OCI-LY1 (cell line): ENCODE measurements around the gene CLEC1A.

Experiments
- H2AFZ ChIP-seq: fragments of 200-600 bp; sonication (generic), shearing (Covaris generic); 2 replicates; pipeline ENCODE4 v1.6.0; 2014; ENCODE audit warnings: antibody characterized with exemption, mild to moderate bottlenecking, low read length
- H3F3A ChIP-seq: fragments of 200-600 bp; sonication (generic), shearing (Covaris generic); 2 replicates; pipeline ENCODE4 v1.6.0; 2014; ENCODE audit warnings: mild to moderate bottlenecking, antibody characterized with exemption, low read length, moderate library complexity; ENCODE audit not compliant: insufficient read depth
- H3K27ac ChIP-seq: fragments of 200-600 bp; sonication (generic); 2 replicates; pipeline ENCODE4 v1.5.1; 2014; ENCODE audit warnings: low read length, mixed run types, mild to moderate bottlenecking, low read depth; ENCODE audit not compliant: poor library complexity, severe bottlenecking
- H3K27me3 ChIP-seq: fragments of 200-600 bp; sonication (generic); 2 replicates; pipeline ENCODE4 v1.6.0; 2014; ENCODE audit warnings: antibody characterized with exemption, mild to moderate bottlenecking, low read length, moderate library complexity; ENCODE audit not compliant: insufficient read depth
- H3K36me3 ChIP-seq: fragments of 200-600 bp; sonication (generic); 2 replicates; pipeline ENCODE4 v1.6.1; 2014; ENCODE audit warnings: mild to moderate bottlenecking, antibody characterized with exemption, low read length, moderate library complexity, mixed read lengths; ENCODE audit not compliant: insufficient read depth
- H3K4me1 ChIP-seq: fragments of 200-600 bp; sonication (generic); 2 replicates; pipeline ENCODE4 v1.5.1; 2014; ENCODE audit warnings: mild to moderate bottlenecking, low read length, moderate library complexity; ENCODE audit not compliant: insufficient read depth, severe bottlenecking
- H3K4me2 ChIP-seq: fragments of 200-600 bp; sonication (generic), shearing (Covaris generic); 2 replicates; pipeline ENCODE4 v1.6.1; 2014; ENCODE audit warnings: low read length
- H3K4me3 ChIP-seq: fragments of 200-600 bp; sonication (generic); 2 replicates; pipeline ENCODE4 v1.5.1; 2014; ENCODE audit warnings: low read length, low read depth, mild to moderate bottlenecking, mixed read lengths; ENCODE audit not compliant: poor library complexity, severe bottlenecking
- H3K79me2 ChIP-seq: fragments of 200-600 bp; shearing (Covaris generic); 2 replicates; pipeline ENCODE4 v1.6.1; 2016; ENCODE audit warnings: mixed run types, low read length, mixed read lengths; ENCODE audit not compliant: insufficient read depth
- H3K9ac ChIP-seq: fragments of 200-600 bp; sonication (generic), shearing (Covaris generic); 2 replicates; pipeline ENCODE4 v1.6.1; 2014; ENCODE audit warnings: mild to moderate bottlenecking, low read length, mixed read lengths
- H3K9me2 ChIP-seq: fragments of 200-600 bp; sonication (generic), shearing (Covaris generic); 2 replicates; pipeline ENCODE4 v1.6.1; 2014; ENCODE audit warnings: low read depth, mild to moderate bottlenecking, low read length, mixed read lengths
- H3K9me3 ChIP-seq: fragments of 200-600 bp; shearing (Covaris generic); 2 replicates; pipeline ENCODE4 v1.6.1; 2014; ENCODE audit warnings: low read length, mixed read lengths
- H4K20me1 ChIP-seq: fragments of 200-600 bp; sonication (generic), shearing (Covaris generic); 2 replicates; pipeline ENCODE4 v1.6.0; 2016; ENCODE audit warnings: mild to moderate bottlenecking, low read length; ENCODE audit not compliant: insufficient read depth
- CTCF ChIP-seq: fragments of 200-600 bp; sonication (generic), shearing (Covaris generic); IDR thresholded peaks from 2 replicates; pipeline ENCODE4 v1.5.1; 2017; ENCODE audit warnings: mild to moderate bottlenecking, antibody characterized with exemption, low read length, moderate library complexity, mixed read lengths
- EZH2 ChIP-seq: fragments of 200-600 bp; sonication (generic), shearing (Covaris generic); IDR thresholded peaks from 2 replicates; pipeline ENCODE4 v1.8.0; 2017; ENCODE audit warnings: borderline replicate concordance, mixed run types, mild to moderate bottlenecking, antibody characterized with exemption, low read length, moderate library complexity, mixed read lengths

The CLEC1A gene

DNA sequence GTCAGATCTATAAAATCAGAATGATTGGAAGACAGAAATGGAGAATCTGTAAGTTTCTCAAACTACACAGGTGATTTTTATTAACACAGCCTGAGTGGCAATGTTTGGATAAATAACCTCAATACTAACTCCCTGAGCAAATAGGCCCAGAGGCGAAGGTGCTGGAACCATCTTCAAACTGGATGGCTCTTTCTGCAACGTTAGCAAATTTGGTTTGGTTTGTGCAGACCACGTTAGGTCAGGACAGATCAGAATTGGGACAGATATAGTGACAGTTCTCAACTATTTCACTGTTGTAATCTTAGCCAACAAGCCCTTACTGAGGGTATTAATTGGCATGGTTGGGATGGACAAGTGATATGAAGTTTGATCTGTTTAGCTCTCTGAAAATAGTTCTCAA lies 77.4 kb downstream of the CLEC1A start:
- no peak overlapping the region for H3K27ac ChIP-seq
- H2AFZ ChIP-seq = no peak overlapping the region
- no peak overlapping the region for H3K4me2 ChIP-seq
- H3K9me3 ChIP-seq = no peaks in the 10 kb centered on the region
- H3K79me2 ChIP-seq = no peaks in the 10 kb centered on the region
- no peaks in the 10 kb centered on the region for H4K20me1 ChIP-seq
- H3K9me2 ChIP-seq = no peaks in the 10 kb centered on the region
- H3F3A ChIP-seq = no peaks in the 10 kb centered on the region
- H3K36me3 ChIP-seq = no peaks in the 10 kb centered on the region
- H3K9ac ChIP-seq = no peak overlapping the region
- no peaks in the 10 kb centered on the region for H3K4me1 ChIP-seq
- no peaks in the 10 kb centered on the region for H3K27me3 ChIP-seq
- H3K4me3 ChIP-seq = no peak overlapping the region
- TF ChIP-seq EZH2 = no peak
- TF ChIP-seq CTCF = no peak
